CD14-positive monocyte (primary cell): ENCODE results near the gene EDARADD. TPM values are rescaled to one million over a fixed set of nuclear protein-coding genes. Genes with fewer than 3 reads are reported as not detected.

Experiments used
- DNase-seq, 3 donors: peaks; one replicate each; pipeline ENCODE4 v3.0.0-alpha.2; 2011 to 2022
- H2AFZ ChIP-seq: 2 replicates; pipeline ENCODE4 v1.6.0; 2012; ENCODE audit warnings: mild to moderate bottlenecking, low read depth, low read length, inconsistent platforms; ENCODE audit not compliant: insufficient read depth, poor library complexity, severe bottlenecking
- H3K27ac ChIP-seq, 2 donors: 1 replicate in 1 of 2; 2 replicates in 1 of 2; pipeline ENCODE4 v1.5.1; 2012 to 2013; ENCODE audit warnings: low read length in 2 of 2, control low read depth in 1 of 2, inconsistent platforms in 1 of 2, low read depth in 1 of 2, mild to moderate bottlenecking in 1 of 2
- H3K27me3 ChIP-seq, 2 donors: one replicate each; pipeline versions ENCODE4 v1.6.0 to v1.6.1; 2011 to 2013; ENCODE audit warnings: low read length in 2 of 2; ENCODE audit not compliant: control insufficient read depth in 2 of 2, insufficient read depth in 2 of 2
- H3K36me3 ChIP-seq, 2 donors: replicated peaks in 1 of 2; 1 replicate in 1 of 2; 2 replicates in 1 of 2; pipeline versions ENCODE4 v1.5.1 to v1.6.1; 2012 to 2013; ENCODE audit warnings: low read length in 2 of 2, control low read depth in 1 of 2, inconsistent platforms in 1 of 2, mild to moderate bottlenecking in 1 of 2; ENCODE audit not compliant: insufficient read depth in 2 of 2, control insufficient read depth in 1 of 2
- H3K4me1 ChIP-seq, 2 donors: 1 replicate in 1 of 2; 2 replicates in 1 of 2; pipeline versions ENCODE4 v1.5.1 to v1.6.1; 2012 to 2013; ENCODE audit warnings: low read length in 2 of 2, control low read depth in 1 of 2, inconsistent platforms in 1 of 2, mild to moderate bottlenecking in 1 of 2, moderate library complexity in 1 of 2; ENCODE audit not compliant: insufficient read depth in 2 of 2, control insufficient read depth in 1 of 2
- H3K4me2 ChIP-seq: replicated peaks from 2 replicates; pipeline ENCODE3; 2012; ENCODE audit warnings: low read length, moderate library complexity, mild to moderate bottlenecking; ENCODE audit not compliant: poor library complexity, severe bottlenecking; ENCODE audit errors: extremely low read depth
- H3K4me3 ChIP-seq, 3 experiments: fragments of 200-600 bp in 1 of 3; sonication (generic) in 1 of 3; replicated peaks in 1 of 3; 1 replicate in 2 of 3; 2 replicates in 1 of 3; pipeline ENCODE4 v1.5.1; 2011 to 2013; ENCODE audit warnings: low read length in 3 of 3, mild to moderate bottlenecking in 3 of 3, control low read depth in 2 of 3, low read depth in 2 of 3, inconsistent platforms in 1 of 3, moderate library complexity in 1 of 3
- H3K79me2 ChIP-seq: 2 replicates; pipeline ENCODE4 v1.6.0; 2012; ENCODE audit warnings: mild to moderate bottlenecking, control low read depth, inconsistent platforms, low read length, moderate library complexity; ENCODE audit not compliant: insufficient read depth
- H3K9ac ChIP-seq: 2 replicates; pipeline ENCODE4 v1.6.0; 2017; ENCODE audit warnings: low read length, mild to moderate bottlenecking; ENCODE audit not compliant: insufficient read depth, poor library complexity, severe bottlenecking
- H3K9me3 ChIP-seq, 2 donors: replicated peaks in 1 of 2; 1 replicate in 1 of 2; 2 replicates in 1 of 2; pipeline versions ENCODE4 v1.5.1 to v1.6.1; 2012 to 2013; ENCODE audit warnings: low read length in 2 of 2, control low read depth in 1 of 2; ENCODE audit not compliant: control insufficient read depth in 1 of 2, insufficient read depth in 1 of 2
- H4K20me1 ChIP-seq: 2 replicates; pipeline ENCODE4 v1.6.0; 2012; ENCODE audit warnings: mild to moderate bottlenecking, low read length, control low read depth, moderate library complexity; ENCODE audit not compliant: insufficient read depth
- H3K27ac Mint-ChIP-seq, 7 donors: one replicate each; pipeline ENCODE4 v1.8.0; 2020; ENCODE audit warnings: mild to moderate bottlenecking in 7 of 7, mixed read lengths in 7 of 7, moderate library complexity in 6 of 7, inconsistent platforms in 2 of 7
- H3K27me3 Mint-ChIP-seq, 3 donors: one replicate each; pipeline ENCODE4 v1.8.0; 2021 to 2022; ENCODE audit warnings: low read depth in 3 of 3, mild to moderate bottlenecking in 3 of 3, mixed read lengths in 3 of 3, moderate library complexity in 3 of 3, inconsistent platforms in 1 of 3
- H3K36me3 Mint-ChIP-seq, 2 donors: one replicate each; pipeline ENCODE4 v1.8.0; 2020; ENCODE audit warnings: mixed read lengths in 2 of 2, inconsistent platforms in 1 of 2, mild to moderate bottlenecking in 1 of 2
- H3K4me1 Mint-ChIP-seq: one replicate; pipeline ENCODE4 v1.8.0; 2020; ENCODE audit warnings: mild to moderate bottlenecking, mixed read lengths
- H3K4me3 Mint-ChIP-seq, 2 donors: one replicate each; pipeline ENCODE4 v1.8.0; 2020; ENCODE audit warnings: mild to moderate bottlenecking in 2 of 2, mixed read lengths in 2 of 2, moderate library complexity in 1 of 2
- H3K9me3 Mint-ChIP-seq, 7 donors: one replicate each; pipeline ENCODE4 v1.8.0; 2020 to 2022; ENCODE audit warnings: mixed read lengths in 7 of 7, mild to moderate bottlenecking in 6 of 7, moderate library complexity in 6 of 7, inconsistent platforms in 2 of 7
- WGBS: methylation state at CpG from one replicate; pipeline ENCODE4 v1.1.5; 2013; ENCODE audit warnings: missing lambda C conversion rate; ENCODE audit not compliant: insufficient coverage; 5-methylcytosine and 5-hydroxymethylcytosine counted together
- intact Hi-C, 2 donors: fragments of 100-400 bp; cut with micrococcal nuclease; formaldehyde crosslinking; loops; one replicate each; pipeline versions ENCODE4 v1.15.0 to v1.15.1; 2023
- polyA plus RNA-seq, 3 donors: library from polyadenylated mRNA; depleted of rRNA in 1 of 3; unstranded in 2 of 3; stranded (reverse) in 1 of 3; fragments of 300-500 nt in 2 of 3; fragments of >200 nt in 1 of 3; fragmentation: Illumina TruSeq in 2 of 3; gene quantifications; 1 replicate in 2 of 3; 2 replicates in 1 of 3; pipeline ENCODE4 v1.2.3, GENCODE V29; 2012 to 2021
- TF ChIP-seq, protein P1 (sequence below): fragments of 200-600 bp; IDR thresholded peaks from one replicate; pipeline ENCODE4 v1.8.0; 2022; ENCODE audit warnings: antibody characterized with exemption, mild to moderate bottlenecking

The EDARADD gene
- polyA plus RNA-seq, 3 donors = not detected

- H3K4me2 ChIP-seq = no peak overlapping the region
- TF ChIP-seq, protein P1, sequence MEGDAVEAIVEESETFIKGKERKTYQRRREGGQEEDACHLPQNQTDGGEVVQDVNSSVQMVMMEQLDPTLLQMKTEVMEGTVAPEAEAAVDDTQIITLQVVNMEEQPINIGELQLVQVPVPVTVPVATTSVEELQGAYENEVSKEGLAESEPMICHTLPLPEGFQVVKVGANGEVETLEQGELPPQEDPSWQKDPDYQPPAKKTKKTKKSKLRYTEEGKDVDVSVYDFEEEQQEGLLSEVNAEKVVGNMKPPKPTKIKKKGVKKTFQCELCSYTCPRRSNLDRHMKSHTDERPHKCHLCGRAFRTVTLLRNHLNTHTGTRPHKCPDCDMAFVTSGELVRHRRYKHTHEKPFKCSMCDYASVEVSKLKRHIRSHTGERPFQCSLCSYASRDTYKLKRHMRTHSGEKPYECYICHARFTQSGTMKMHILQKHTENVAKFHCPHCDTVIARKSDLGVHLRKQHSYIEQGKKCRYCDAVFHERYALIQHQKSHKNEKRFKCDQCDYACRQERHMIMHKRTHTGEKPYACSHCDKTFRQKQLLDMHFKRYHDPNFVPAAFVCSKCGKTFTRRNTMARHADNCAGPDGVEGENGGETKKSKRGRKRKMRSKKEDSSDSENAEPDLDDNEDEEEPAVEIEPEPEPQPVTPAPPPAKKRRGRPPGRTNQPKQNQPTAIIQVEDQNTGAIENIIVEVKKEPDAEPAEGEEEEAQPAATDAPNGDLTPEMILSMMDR = no peak
- DNase-seq = no peak
- intact Hi-C loops = no loop called here
- H3K27me3 Mint-ChIP-seq = peaks cover 0 to 1% (median 0%) of the 10 kb centered on the region in 3 donors
- no peaks in the 10 kb centered on the region for H4K20me1 ChIP-seq
- no peaks in the 10 kb centered on the region for H3K27me3 ChIP-seq
- no peak overlapping the region for H3K27ac ChIP-seq
- H3K9me3 ChIP-seq = no peaks in the 10 kb centered on the region
- no peaks in the 10 kb centered on the region for H3K36me3 Mint-ChIP-seq
- H3K27ac Mint-ChIP-seq = peak overlapping the region in 1 of 7 donors; percentile 2
- H3K4me3 Mint-ChIP-seq = no peak overlapping the region
- 90% methylated on average over 1 of the region's 4 CpGs for WGBS
- H3K4me1 ChIP-seq = no peaks in the 10 kb centered on the region
- no peaks in the 10 kb centered on the region for H3K79me2 ChIP-seq
- peaks cover 0 to 2% (median 0%) of the 10 kb centered on the region in 7 donors for H3K9me3 Mint-ChIP-seq
- H3K36me3 ChIP-seq = no peaks in the 10 kb centered on the region
- H3K4me3 ChIP-seq = no peak overlapping the region
- H3K4me1 Mint-ChIP-seq = peaks cover 1% of the 10 kb centered on the region
- no peak overlapping the region for H3K9ac ChIP-seq
- H2AFZ ChIP-seq = no peak overlapping the region
Observed at GRCh38 chr1:236421022-236421421, 26.9 kb downstream of the EDARADD start.

DNA sequence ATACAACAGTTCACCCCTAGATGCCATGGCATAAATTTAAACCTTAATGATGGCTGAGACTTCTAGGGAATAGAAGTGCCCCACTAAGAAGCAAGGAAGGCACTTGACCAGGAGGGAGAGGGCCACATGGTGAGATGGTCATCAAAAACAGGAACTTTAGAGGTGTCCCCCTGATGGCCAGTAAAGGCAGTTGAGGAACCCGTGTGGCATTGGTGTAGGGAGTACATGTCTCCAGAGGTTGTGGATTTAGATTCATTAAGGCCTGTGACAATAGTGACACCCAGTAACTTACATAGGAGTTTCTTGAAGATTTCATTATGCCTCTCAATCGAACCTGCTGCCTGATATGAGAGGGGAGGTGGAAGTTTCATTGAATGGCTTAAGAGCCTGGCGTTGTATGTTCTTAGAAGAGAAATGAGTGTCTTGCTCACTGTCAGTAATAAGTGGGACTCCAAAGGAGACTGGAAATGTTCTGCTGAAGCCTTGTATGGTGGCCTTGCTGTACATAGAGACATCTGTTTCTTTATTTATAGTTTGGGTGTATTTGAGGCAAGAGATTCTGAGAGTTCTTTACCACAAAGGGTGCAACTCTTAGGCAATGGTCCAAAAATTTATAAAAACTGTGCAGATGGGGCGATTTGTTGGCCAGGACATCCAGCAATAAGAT, 27.9 kb downstream of the EDARADD start:
- no peaks in the 10 kb centered on the region for H3K27me3 ChIP-seq
- no peak for DNase-seq
- no peak overlapping the region for H3K4me3 Mint-ChIP-seq
- no peaks in the 10 kb centered on the region for H4K20me1 ChIP-seq
- H3K36me3 ChIP-seq = no peaks in the 10 kb centered on the region
- no peaks in the 10 kb centered on the region for H3K4me1 Mint-ChIP-seq
- no peaks in the 10 kb centered on the region for H3K9me3 ChIP-seq
- peaks cover 0 to 1% (median 0%) of the 10 kb centered on the region in 3 donors for H3K27me3 Mint-ChIP-seq
- H2AFZ ChIP-seq = no peak overlapping the region
- H3K27ac Mint-ChIP-seq = no peak overlapping the region
- TF ChIP-seq, protein P1 = no peak
- no peaks in the 10 kb centered on the region for H3K36me3 Mint-ChIP-seq
- peaks cover 0 to 2% (median 0%) of the 10 kb centered on the region in 7 donors for H3K9me3 Mint-ChIP-seq
- H3K9ac ChIP-seq = no peak overlapping the region
- H3K4me2 ChIP-seq = no peak overlapping the region
- no peaks in the 10 kb centered on the region for H3K4me1 ChIP-seq
- WGBS = 50% methylated on average over 2 of the region's 4 CpGs
- no peak overlapping the region for H3K27ac ChIP-seq
- intact Hi-C loops = no loop called here
- H3K79me2 ChIP-seq = no peaks in the 10 kb centered on the region
- H3K4me3 ChIP-seq = no peak overlapping the region
